HEK293T (cell line): Measurements from ENCODE around the gene RIPK3.

Source experiments
- CTCF ChIA-PET: fragments of 350-600 bp; formaldehyde crosslinking; extraction: SDS; loops from one replicate; lab custom pipeline; 2021; ENCODE audit warnings: antibody characterized with exemption, inconsistent platforms; lab: Yijun Ruan, JAX
- POLR2A ChIA-PET: fragments of 350-600 bp; formaldehyde crosslinking; extraction: SDS; loops from one replicate; lab custom pipeline; 2020; ENCODE audit warnings: antibody characterized with exemption, inconsistent platforms; lab: Yijun Ruan, JAX
- DNase-seq: peaks from one replicate; pipeline ENCODE4 v3.0.0; 2012; ENCODE audit warnings: mixed read lengths; ENCODE audit errors: extremely low spot score
- ARNT ChIP-seq: fragments of 450-650 bp; IDR thresholded peaks from 2 replicates; pipeline ENCODE4 v1.6.1; 2017; ENCODE audit warnings: mild to moderate bottlenecking
- BHLHE40 ChIP-seq: fragments of 450-650 bp; IDR thresholded peaks from 2 replicates; pipeline ENCODE4 v1.6.1; 2016; ENCODE audit warnings: mild to moderate bottlenecking, moderate library complexity, borderline replicate concordance
- CTBP1 ChIP-seq: fragments of 450-650 bp; IDR thresholded peaks from 2 replicates; pipeline ENCODE4 v1.6.1; 2016; ENCODE audit warnings: borderline replicate concordance
- ELF4 ChIP-seq: fragments of 450-650 bp; IDR thresholded peaks from 2 replicates; pipeline ENCODE4 v1.6.1; 2017; ENCODE audit warnings: antibody characterized with exemption
- FOXA1 ChIP-seq: fragments of 450-650 bp; IDR thresholded peaks from 2 replicates; pipeline ENCODE4 v1.6.1; 2016; ENCODE audit warnings: mild to moderate bottlenecking
- FOXK2 ChIP-seq: fragments of 450-650 bp; IDR thresholded peaks from 2 replicates; pipeline ENCODE4 v1.6.1; 2016; ENCODE audit warnings: mild to moderate bottlenecking
- FOXM1 ChIP-seq: fragments of 450-650 bp; IDR thresholded peaks from 2 replicates; pipeline ENCODE4 v1.6.1; 2017; ENCODE audit warnings: mild to moderate bottlenecking, borderline replicate concordance
- HDGF ChIP-seq: fragments of 450-650 bp; IDR thresholded peaks from 2 replicates; pipeline ENCODE4 v1.6.1; 2017; ENCODE audit warnings: antibody characterized with exemption, borderline replicate concordance
- L3MBTL2 ChIP-seq: fragments of 450-650 bp; conservative IDR thresholded peaks from 2 replicates; pipeline ENCODE4 v1.6.1; 2016; ENCODE audit warnings: mild to moderate bottlenecking
- LEF1 ChIP-seq: fragments of 450-650 bp; IDR thresholded peaks from 2 replicates; pipeline ENCODE4 v1.6.1; 2017; ENCODE audit warnings: mild to moderate bottlenecking, borderline replicate concordance
- NFRKB ChIP-seq: fragments of 450-650 bp; IDR thresholded peaks from 2 replicates; pipeline ENCODE4 v1.6.1; 2016; ENCODE audit warnings: mild to moderate bottlenecking, moderate library complexity
- PKNOX1 ChIP-seq: fragments of 450-650 bp; IDR thresholded peaks from 2 replicates; pipeline ENCODE4 v1.6.1; 2016
- SP1 ChIP-seq: fragments of 450-650 bp; IDR thresholded peaks from 2 replicates; pipeline ENCODE4 v1.6.1; 2017
- SUZ12 ChIP-seq: fragments of 450-650 bp; IDR thresholded peaks from 2 replicates; pipeline ENCODE4 v1.6.1; 2016; ENCODE audit warnings: mild to moderate bottlenecking
- TARDBP ChIP-seq: fragments of 450-650 bp; IDR thresholded peaks from 2 replicates; pipeline ENCODE4 v1.6.1; 2016
- ZNF384 ChIP-seq: fragments of 450-650 bp; IDR thresholded peaks from 2 replicates; pipeline ENCODE4 v1.6.1; 2016

The RIPK3 gene

GRCh38 chr14:24349742-24350141 lies 10.0 kb upstream of the RIPK3 start:
- ChIA-PET POLR2A (interaction anchor here (0.7 kb wide), 1 partner anchor 234 kb away, joined by 3 read pairs; no protein-coding TSS in a partner anchor), CTCF (interaction anchor here (1.5 kb wide), 1 partner anchor 16 kb away, joined by 4 read pairs; no protein-coding TSS in a partner anchor)
- TF ChIP-seq ELF4 = no peak
- no peak for TF ChIP-seq CTBP1
- DNase-seq = no peak

DNA sequence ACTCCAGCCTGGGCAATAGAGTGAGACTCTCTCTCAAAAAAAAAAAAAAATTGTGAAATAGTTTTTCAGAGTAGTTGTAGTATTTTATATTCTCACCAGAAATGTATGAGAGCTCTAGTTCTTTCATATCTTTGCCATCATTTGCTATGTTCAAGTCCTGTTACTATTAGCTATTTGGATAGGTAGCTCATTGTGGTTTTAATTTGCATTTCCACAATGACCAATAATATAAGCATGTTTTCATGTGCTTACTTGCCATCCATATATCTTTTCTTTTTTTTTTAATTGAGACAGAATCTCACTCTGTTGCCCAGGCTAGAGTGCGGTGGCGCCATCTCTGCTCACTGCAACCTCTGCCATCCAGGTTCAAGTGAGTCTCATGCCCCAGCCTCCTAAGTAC lies 8.4 kb upstream of the RIPK3 start:
- TF ChIP-seq ARNT (no peak), ELF4 (no peak), NFRKB (no peak)
- ChIA-PET CTCF (interaction anchor here (0.7 to 3.7 kb wide), 3 partner anchors 38 to 268 kb away, joined by 3 to 17 read pairs (median 6); no protein-coding TSS in a partner anchor), POLR2A (no interaction called here)
- no peak for DNase-seq

DNA sequence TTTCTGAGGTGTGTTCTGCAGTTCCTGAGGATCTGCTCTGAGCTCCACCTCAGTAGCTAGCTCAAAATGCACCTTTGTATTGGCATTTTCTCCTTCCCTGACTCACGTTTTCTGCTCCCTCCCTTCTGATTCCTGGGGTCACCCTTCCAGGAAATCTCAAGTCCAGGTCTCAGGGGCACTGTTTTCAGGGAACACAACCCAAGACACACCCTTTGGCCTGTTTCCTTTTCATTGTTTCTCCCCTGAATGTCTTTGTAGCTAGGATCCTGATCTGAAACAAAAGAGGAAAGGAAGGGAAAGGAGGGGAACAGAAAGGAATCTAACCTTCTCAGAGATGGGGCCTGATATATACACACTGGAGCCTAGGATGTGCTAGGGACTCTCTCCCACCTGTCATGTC lies 7.3 kb upstream of the RIPK3 start:
- TF ChIP-seq L3MBTL2 = no peak
- no peak for TF ChIP-seq FOXK2
- TF ChIP-seq ARNT = no peak
- no peak for TF ChIP-seq HDGF
- TF ChIP-seq FOXM1 = no peak
- no peak for TF ChIP-seq LEF1
- no peak for TF ChIP-seq ZNF384
- TF ChIP-seq SP1 = no peak
- TF ChIP-seq TARDBP = no peak
- TF ChIP-seq NFRKB = no peak
- no peak for TF ChIP-seq PKNOX1
- no peak for TF ChIP-seq CTBP1
- TF ChIP-seq FOXA1 = no peak
- ChIA-PET POLR2A (interaction anchor here (0.7 to 1.2 kb wide), 2 partner anchors 9 to 85 kb away, joined by 3 read pairs; no protein-coding TSS in a partner anchor), CTCF (interaction anchor here (1.5 to 3.7 kb wide), 3 partner anchors 11 to 85 kb away, joined by 3 to 17 read pairs (median 4); no protein-coding TSS in a partner anchor)
- no peak for DNase-seq

GRCh38 chr14:24343795-24344660 lies 4.2 kb upstream of the RIPK3 start:
- TF ChIP-seq L3MBTL2 (no peak), LEF1 (no peak), FOXM1 (no peak), FOXA1 (no peak), ZNF384 (no peak)
- ChIA-PET POLR2A (interaction anchor here (1.4 kb wide), 1 partner anchor 86 kb away, joined by 3 read pairs; the partner anchor contains the start of genes CBLN3 and KHNYN), CTCF (interaction anchor here (1.0 to 3.7 kb wide), 2 partner anchors 11 to 88 kb away, joined by 6 to 17 read pairs; no protein-coding TSS in a partner anchor)
- DNase-seq = no peak

GRCh38 chr14:24342889-24343288 lies 3.1 kb upstream of the RIPK3 start:
- TF ChIP-seq PKNOX1 (no peak), FOXK2 (no peak), ELF4 (no peak), L3MBTL2 (no peak), BHLHE40 (no peak)
- CTCF ChIA-PET = interaction anchor here (1.0 to 2.2 kb wide), 2 partner anchors 9 to 88 kb away, joined by 6 to 12 read pairs; no protein-coding TSS in a partner anchor
- no peak for DNase-seq
- POLR2A ChIA-PET = no interaction called here

DNA sequence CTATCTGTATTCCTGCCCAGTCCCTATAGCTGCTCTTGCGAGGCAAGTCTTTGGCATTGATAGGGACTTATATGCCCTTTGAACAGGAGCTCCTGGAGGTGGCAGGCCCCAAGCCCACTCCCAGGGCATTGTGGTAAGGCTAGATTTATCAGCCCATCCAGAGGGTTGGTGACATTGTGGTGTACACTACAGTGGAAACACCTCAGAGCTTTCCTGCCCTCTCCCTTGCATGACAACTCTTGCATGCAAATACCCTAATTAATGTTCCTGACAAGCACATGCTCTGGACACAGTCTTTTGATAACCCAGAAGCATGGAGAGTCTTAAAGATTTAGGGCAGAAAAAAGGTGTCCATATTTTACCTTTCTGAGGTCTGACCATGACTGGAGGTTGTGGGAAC lies 815 bp upstream of the RIPK3 start:
- POLR2A ChIA-PET = interaction anchor here (0.8 to 1.0 kb wide), 2 partner anchors 11 to 101 kb away, joined by 3 read pairs; no protein-coding TSS in a partner anchor
- TF ChIP-seq NFRKB (no peak), LEF1 (no peak), SP1 (no peak), PKNOX1 (no peak), SUZ12 (no peak), FOXA1 (no peak), CTBP1 (no peak), FOXM1 (no peak), FOXK2 (no peak), ARNT (no peak), HDGF (no peak), ZNF384 (no peak), TARDBP (no peak), BHLHE40 (no peak), L3MBTL2 (no peak), ELF4 (no peak)
- CTCF ChIA-PET = interaction anchor here (1.1 to 2.2 kb wide), 3 partner anchors 32 to 96 kb away, joined by 4 to 12 read pairs (median 5); no protein-coding TSS in a partner anchor
- DNase-seq = no peak
